Prostate gland (tissue), 2 donors: Measurements from ENCODE around the gene TMEM69.

Experiments
- POLR2A ChIP-seq: fragments of 450-650 bp; IDR thresholded peaks from one replicate; pipeline ENCODE4 v1.6.1; 2016; ENCODE audit warnings: antibody characterized with exemption, mild to moderate bottlenecking
- POLR2AphosphoS5 ChIP-seq: sonication (generic); formaldehyde crosslinking; IDR thresholded peaks from one replicate; pipeline ENCODE4 v1.6.1; 2017; ENCODE audit warnings: antibody characterized with exemption
- TF ChIP-seq, protein P1 (sequence below), 4 experiments: fragments of 200-600 bp in 2 of 4; fragments of 450-650 bp in 2 of 4; sonication (generic) in 2 of 4; IDR thresholded peaks; 1 replicate in 3 of 4; 2 replicates in 1 of 4; pipeline ENCODE4 v1.5.1; 2016 to 2019; ENCODE audit warnings: antibody characterized with exemption in 4 of 4, mild to moderate bottlenecking in 2 of 4, moderate library complexity in 2 of 4

DNA sequence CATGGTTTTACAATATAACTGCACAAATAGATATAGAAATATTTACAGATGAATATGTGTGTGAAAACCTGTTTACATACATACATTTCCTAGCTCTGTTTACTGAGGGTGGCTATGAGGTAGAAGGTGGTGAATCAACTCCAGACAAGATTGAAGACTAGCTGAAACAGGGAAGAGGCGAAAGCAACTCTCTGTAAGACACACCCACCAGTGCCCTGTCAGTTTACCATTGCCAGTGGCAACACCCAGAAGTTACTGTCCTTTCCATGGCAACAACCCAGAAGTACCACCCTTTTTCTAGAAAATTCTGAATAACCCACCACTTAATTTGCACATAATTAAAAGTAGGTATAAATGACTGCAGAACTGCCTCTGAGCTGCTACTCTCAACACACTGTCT lies 16.7 kb downstream of the TMEM69 start:
- TF ChIP-seq, protein P1, sequence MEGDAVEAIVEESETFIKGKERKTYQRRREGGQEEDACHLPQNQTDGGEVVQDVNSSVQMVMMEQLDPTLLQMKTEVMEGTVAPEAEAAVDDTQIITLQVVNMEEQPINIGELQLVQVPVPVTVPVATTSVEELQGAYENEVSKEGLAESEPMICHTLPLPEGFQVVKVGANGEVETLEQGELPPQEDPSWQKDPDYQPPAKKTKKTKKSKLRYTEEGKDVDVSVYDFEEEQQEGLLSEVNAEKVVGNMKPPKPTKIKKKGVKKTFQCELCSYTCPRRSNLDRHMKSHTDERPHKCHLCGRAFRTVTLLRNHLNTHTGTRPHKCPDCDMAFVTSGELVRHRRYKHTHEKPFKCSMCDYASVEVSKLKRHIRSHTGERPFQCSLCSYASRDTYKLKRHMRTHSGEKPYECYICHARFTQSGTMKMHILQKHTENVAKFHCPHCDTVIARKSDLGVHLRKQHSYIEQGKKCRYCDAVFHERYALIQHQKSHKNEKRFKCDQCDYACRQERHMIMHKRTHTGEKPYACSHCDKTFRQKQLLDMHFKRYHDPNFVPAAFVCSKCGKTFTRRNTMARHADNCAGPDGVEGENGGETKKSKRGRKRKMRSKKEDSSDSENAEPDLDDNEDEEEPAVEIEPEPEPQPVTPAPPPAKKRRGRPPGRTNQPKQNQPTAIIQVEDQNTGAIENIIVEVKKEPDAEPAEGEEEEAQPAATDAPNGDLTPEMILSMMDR (IDR thresholded peaks at IDR 0.05), result no peak
- TF ChIP-seq POLR2A (no peak), POLR2AphosphoS5 (no peak)
